Measurements from ENCODE around the gene MCM5.
"Not testable (repeated sequence)": the region's sequence is repeated elsewhere in the genome, so short reads cannot be mapped to it uniquely, and the experiment has no call there.

The MCM5 gene

DNA sequence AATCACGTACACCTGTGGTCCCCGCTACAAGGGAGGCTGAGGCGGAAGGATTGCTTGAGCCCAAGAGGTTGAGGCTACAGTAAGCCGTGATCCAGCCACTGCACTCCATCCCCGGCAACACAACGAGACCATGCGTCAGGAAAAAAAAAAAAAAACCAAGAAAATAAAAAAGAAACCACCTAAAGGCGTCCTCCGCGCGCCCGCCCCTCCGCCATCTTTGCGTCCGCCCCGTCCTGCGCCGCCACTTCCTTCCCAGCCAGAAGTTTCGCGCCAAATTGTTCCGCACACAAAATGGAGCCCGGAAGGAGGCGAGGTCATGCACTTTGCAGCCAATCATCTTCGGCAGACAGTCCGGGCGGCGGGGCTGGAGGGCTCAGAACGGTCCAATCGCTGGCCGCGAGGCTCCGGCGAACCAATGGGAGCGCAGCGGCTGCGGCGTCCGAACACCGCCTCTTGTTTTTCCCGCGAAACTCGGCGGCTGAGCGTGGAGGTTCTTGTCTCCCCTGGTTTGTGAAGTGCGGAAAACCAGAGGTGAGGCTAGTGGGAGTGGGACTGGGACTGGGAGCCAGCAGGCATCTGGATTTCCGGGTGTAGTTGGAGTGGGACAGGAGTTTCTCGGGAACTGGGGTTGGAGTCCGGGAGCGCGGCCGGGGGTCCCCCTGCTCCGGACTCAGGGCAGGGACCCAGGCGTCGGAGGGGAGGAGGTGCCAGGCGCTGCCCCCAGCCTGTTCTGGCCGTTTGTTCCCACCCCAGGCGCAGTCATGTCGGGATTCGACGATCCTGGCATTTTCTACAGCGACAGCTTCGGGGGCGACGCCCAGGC lies at the start of gene MCM5:
Gene MCM5, plus strand, starts transcription at position 463 of the 823 bp plus-strand sequence. Its CDS starts 299 bp downstream, at position 762.
- peak; percentile 90 for DNase-seq

DNA sequence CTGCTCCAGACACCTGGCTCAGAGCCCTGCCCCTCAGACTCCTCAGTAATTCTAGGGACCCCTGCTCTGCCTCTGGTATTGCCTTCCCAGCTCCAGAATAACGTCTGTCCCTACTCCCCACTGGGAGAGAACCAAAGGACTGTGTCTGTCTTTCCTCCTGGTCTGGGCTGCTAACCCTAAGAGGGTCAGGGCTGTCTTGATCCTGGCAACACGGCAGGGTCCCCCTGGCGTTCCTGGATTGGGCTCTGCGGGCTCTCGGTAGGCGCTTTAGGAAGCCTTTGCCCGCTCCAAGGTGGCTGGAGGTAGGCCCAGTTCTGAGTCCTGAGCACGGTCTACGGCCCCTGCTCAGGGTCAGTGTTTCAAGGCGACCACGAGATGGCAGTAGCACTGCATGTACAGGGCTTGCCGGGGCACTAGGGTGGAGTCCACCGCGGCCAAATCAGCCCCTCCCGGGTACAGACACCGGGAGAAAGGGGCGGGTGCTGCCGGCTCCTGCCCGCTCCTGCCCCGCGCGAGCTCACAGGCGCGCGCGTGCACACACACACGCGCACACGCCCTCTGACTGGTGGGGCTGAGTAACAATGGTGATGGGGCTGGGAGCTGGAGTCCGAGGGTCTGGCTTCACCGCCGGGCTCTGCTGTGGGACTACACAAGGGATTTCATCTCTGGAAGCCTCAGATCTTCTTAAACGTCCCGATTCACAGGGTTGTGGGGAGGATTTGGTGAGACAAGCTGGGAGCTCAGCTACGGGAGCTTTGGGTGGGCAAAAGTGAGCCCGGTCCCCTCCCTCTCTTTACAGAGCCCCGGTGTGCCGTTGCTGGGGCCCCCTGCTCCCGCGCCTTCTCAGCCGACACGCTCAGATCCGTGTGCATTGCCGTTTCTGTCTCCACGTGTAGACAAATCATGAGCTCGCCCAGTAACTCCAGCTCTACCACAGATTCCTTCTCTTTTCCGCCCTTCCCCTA lies 49.1 kb upstream of the MCM5 start:
- DNase-seq, result peak; percentile 48

DNA sequence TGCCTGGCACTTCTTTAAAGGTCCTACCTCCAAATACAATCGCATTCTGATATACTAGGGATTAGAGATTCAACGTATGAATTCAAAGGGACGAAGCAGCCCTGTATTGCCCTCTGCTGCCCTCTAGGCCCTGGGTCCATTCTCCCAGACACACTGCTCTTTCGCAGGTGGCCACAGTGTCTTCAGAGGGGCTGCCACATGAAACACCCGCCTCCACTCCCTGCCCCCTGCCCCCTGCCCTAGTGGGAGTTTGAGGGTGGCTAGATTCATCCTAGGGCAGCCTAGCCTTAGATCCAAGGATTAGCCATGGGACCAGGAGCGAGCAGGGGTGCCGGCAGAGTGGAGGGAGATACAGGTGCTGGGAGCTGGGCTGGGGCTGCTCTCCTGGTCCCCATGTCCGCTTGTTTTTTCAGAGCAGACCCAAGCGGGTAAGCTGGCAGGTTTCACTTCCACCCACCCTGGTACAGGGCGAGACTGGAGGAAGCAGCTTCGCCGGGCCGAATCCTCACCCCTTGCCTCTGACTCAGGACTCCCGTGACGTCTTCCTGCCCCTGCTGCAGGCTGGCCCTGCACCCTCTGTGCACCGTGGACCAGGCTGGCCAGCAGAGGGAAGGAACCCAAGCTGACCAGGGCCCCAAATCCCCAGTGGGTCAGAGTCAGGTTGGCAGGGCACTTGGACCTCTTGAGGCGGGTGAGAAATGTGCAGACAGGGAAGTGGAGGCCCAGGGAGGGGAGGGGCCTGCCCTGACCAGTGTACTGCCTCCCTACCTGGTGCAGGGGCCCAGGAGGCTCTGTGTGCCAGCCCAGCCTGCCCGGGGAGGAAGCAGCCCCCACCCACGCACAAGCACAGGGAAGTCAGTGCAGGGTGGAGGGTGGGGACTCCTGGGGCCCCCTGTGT lies 47.5 kb upstream of the MCM5 start:
- DNase-seq, result no peak

DNA sequence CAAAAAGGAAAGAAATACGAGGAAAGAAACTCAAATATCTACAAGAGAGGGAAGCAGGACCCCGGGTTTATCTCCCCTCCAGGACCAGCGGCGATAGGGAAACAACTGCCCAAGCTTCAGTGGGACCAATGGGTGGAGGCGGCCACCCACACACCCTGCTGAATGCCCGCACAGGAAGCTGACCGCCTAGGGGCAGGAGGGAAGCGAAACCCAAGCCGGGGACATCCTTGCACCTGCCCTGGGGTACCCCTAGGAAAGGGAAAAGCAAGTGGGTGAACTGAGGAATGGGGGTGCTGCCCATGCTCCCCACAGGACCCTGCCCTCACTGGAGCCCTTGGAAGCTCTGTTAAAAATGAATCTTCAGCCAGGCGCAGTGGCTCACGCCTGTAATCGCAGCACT lies 46.6 kb upstream of the MCM5 start:
- no peak for DNase-seq

DNA sequence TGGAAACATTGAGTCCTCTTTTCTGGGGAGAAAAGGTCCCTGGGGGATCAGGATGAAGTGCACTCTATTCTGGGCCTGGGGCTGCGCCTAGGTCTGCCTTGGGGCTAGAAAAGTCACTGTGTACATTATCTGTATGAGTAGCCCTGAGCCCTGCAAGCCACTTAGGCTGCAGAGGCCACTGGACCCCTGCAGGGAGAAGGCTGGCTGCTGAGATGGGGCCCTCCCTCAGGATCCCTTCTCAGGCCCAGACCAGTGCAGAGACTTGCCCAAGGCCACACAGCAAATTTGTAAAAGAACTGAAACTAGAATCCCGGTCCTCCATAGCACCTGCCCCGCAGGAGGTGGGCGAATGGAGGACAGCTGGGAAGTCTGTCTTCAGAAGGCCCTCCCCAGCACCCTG lies 45.9 kb upstream of the MCM5 start:
- DNase-seq, result no peak

DNA sequence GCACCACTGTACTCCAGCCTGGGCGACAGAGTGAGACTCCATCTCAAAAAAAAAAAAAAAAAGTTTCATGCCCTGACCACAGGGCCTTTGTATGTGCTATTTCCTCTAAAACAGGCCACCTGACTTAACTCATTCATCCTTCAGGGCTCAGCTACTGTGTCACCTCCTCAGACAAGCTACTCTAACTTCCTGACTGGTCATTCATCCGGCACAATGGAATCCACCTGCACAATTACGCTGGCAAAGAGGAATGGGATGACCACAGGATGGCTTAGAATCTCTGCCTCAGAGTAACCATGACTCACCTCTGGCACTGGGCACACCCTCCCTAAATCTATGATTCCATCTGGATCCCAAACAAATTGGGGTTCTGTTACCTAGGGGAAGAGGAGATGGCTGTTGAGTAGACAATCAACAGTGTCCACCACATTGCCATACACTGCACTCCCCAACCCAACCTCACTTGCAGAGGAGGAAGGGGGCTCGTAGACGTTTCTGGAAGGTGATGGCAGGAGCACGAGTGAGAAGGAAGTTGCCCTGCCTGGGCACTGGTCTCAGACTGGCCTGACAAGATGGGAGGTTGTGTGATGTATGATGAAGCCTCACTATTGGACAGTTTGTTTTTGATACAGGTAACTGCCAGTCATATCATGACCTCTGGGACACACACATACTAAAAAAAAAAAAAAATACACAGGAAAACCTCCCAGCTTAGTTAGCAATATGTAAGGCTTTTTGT lies 41.9 kb upstream of the MCM5 start:
- DNase-seq, result no peak

DNA sequence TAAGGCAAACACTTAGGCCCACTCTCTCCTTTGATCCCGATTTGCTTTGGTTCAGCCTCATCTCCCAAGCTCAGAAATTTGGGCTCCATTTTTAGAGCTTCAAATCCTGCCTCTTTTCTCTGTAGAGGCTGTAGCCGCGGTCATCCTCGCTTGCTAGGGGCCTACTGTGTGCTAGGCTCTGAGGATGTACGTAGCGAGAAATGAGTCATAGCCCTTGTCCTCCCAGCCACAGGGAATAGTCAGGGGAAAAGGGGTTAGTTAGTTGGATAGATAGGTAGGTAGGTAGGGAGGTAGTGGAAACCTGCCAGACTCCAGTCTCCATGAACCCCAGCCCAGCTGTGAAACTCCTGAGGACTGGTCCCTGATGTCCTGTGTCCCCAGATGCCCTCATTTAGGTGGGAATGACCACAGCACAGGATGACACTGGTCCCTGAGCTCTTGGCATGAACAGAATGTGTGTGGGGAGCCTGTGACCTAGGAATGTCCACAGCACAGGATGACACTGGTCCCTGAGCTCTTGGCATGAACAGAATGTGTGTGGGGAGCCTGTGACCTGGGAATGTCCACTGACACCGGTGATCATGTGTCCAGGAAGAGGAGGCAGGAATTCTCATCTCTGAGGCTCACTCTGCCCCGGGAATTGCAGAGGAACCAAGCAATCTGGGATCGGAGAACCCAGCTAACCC lies 40.4 kb upstream of the MCM5 start:
- no peak for DNase-seq

DNA sequence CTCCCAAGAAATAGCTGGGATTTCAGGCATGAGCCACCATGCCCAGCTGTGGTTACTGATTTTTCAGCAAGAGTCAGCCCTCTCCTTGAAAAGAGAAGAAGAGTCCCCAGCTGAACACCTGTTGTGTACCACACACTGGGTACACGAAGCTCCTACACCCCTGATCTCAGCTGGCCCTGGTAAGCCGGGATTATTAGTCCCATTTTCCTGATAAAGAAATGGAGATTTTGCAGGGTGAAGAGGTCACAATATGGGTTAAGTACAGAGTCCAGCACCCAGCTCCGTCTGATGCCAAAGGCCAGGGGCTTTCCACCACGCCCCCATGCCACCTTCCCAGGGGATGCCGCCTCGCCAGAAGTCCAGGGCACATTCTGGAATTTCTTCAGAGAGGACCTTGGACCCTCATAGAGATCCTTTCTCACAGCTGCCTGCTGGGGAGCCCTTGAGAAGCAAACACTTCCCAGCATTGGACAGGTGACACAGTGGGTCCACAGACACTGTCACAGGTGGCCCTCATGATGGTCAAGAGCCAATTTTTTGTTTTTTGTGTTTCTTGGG lies 38.9 kb upstream of the MCM5 start:
- no peak for DNase-seq

DNA sequence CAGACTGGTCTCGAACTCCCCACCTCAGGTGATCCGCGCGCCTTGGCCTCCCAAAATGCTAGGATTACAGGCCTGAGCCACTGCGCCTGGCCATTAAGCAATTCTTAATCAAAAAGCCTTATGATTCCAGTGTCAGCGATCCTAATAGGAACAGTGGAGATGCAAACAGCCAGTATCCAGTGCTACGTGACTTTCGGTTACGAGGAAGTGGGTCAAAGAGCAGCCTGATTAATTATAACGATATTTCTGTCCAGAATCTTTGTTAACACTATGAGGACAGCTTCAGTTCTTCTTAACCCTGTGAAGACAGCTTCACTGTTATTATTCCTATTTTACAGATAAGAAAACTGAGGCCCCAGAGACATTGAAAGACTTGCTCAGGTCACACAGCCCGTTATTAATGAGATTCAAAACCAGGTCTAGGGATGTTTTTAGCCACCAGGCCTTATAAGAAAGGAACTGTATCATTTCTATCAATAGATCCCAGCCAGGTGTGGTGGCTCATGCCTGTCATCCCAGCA lies 36.3 kb upstream of the MCM5 start:
- DNase-seq, result no peak

DNA sequence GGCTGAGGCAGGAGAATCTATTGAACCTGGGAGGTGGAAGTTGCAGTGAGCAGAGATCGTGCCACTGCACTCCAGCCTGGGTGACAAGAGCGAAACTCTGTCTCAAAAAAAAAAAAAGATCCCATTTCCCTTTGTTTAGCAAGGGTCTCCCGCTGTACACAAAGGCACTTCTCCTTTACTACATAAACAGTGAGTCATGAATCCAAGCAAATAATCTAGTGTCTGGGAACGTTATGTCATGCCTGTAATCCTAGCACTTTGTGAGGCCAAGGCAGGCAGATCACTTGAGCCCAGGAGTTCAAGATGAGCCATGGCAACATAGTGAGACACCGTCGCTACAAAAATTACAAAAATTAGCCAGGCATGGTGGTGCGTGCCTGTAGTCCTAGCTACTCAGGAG lies 35.7 kb upstream of the MCM5 start:
- not testable (repeated sequence) for DNase-seq

DNA sequence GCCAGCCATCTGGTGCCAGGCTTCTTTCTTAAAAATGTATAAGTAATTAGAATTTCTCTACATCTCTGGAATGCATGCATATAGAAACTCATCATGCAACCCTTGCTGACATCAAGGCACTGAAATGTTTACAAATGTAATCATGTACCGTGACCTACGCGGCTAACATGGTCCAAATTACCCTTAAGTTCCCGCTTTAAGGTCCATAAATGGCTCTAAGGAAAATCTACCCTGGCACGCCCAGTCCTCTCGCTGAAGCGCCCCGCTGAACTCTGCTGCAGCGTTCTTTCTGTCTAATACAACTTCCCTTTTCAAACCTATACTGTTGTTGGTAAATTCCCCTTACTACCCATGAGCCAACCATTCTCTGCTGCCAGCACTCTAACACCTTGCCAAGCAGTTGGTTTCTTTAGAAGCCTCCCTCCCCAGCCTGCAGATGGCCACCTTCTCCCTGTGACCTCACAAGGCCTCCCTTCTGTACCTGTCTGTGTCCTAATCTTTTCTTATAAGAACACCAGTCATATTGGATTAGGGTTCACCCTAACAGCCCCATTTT lies 32.5 kb upstream of the MCM5 start:
- DNase-seq, result no peak

DNA sequence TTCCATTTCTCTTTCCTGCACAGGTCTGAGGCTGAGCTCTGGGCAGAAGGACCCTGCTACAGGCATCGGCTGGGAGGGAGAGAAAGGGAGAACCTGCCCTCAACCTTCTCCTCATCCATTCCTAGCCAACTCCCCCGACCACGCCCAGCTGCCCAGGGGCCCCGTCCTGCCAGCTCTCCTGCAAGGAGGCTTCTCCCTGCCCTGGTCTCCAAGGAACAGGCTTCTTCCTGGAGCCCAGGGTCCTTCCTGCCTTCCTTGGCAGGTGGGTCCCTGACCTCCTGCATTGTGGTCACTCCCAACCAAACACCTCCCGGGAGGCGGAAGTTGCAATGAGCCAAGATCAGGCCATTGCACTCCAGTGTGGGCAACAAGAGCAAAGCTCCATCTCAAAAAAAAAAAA lies 31.6 kb upstream of the MCM5 start:
- no peak for DNase-seq

DNA sequence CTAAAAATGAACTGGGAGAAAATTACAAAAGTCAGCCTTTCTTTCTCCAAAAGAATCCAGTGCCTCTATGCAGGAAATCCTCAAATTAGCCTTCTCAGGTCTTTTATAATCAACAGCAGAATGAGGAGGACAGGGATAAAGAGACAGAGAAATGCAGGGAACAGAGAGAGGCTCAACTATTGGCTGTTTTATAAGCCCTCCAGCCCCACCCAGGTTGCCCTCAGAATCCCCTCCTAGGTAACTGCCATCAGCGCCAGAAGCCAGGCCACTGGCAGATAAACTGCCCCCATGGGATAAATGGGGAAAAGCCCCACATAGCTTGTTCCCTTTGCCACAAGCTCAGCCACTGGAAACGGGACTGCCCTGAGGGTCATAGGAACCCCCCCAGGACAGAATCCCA lies 29.9 kb upstream of the MCM5 start:
- no peak for DNase-seq

DNA sequence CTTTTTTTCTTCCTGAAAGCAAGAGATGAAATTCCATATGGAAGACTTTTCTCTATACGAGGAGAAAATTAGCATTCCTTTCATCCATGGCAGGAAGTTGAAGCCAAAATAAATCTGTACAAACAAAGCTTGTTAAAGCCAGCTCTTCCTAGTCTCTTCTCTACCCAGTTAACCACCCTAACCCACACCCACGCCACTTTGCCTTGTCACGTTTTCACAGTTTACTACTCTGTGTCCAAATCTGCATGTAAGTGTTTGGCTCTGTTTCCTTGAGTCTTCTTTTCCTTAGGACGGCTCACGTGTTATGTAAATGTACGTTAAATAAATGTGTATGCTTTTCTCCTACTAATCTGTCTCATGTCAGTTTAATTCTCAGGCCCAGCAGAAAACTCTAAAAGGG lies 26.2 kb upstream of the MCM5 start:
- no peak for DNase-seq

DNA sequence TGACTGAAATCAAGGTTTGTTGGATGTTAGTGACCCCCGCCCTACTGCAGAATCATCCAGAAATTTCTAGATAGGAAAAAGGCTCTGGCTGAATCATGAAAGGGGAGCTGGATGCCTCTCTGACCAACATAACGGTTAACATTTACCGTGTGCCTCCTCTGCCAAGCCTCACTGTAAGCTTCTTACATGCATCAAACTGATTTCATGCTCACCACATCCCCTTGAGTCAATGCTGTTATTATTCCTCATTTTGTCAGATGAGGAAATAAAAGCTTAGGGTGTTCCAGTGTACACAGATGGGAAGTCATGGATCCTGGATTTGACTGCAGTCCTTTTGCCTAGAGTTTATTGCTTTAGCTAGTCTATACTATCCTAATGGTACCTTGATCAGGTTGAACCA lies 24.9 kb upstream of the MCM5 start:
- no peak for DNase-seq

DNA sequence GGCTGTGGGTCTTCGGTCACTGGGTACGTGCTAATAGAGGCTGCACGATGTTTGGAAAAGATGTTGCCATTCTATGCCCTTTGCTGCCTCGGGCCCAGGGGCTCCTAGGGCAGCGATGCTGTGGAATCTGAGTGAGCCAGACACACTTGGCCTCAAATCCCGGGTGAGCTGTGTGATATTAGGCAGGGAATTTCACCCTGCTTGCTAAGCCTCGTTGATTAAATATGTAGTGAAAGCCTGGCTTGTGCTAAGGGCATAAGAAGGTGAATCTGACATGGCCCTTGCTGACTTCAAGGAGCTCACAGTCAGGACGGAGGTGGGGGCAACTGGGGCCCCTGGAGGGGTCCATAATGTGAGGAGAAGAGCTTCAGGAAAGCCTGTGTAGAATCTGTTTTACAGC lies 24.4 kb upstream of the MCM5 start:
- DNase-seq, result no peak

DNA sequence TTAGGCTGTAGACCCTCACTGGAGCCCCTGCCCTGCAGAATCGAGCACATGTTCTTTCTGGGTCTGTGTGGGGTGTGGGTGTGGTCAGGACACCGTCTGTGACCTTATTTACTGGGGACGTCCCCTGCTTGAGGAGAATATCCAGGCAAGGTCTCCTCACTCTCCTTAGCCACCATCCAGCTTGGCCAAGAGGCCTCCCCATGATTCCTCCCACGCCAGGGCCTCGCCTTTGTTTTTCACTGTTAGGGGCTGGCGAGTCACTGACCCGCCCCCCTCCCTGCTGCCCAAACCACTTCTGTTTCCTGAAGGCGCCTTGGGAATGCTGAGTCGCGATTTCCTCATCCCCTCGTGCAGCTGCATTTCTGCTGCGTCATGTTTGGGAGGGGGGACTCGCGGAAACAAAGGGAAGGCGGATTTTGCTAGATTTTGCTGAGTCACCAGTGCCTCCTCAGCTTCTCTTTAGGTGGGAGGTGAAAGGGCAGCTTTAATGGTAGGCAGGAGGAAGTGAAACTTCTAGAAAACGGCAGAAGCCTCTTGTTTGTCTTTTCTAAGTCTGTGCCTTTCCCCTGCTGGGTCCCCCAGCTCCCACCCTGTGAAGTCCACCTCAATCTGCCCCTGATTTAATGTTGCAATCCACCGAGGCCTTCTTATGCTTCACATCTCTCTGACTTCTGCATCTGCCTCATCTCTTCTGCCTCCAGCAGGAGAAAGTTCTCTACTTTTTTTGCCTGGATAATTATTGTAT lies 23.0 kb upstream of the MCM5 start:
- no peak for DNase-seq

DNA sequence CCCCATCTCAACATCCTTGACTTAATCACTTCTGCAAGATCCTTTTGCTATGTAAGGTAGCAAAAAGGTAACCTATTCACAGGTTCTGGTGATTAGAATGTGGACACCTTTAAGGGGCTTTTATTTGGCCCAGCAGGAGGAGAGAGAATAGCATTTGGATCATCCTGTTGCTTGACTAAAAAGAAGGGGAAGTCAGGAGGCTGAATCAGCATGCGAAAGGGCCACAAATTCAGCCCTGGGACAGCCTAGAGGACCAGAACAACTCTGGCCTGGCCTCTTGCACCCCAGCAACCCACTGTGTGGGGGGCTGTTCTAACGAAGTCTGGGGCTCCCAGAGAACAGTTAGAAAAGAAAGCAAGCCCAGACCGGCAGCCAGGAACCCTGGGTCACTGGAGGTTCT lies 22.2 kb upstream of the MCM5 start:
- DNase-seq, result no peak

DNA sequence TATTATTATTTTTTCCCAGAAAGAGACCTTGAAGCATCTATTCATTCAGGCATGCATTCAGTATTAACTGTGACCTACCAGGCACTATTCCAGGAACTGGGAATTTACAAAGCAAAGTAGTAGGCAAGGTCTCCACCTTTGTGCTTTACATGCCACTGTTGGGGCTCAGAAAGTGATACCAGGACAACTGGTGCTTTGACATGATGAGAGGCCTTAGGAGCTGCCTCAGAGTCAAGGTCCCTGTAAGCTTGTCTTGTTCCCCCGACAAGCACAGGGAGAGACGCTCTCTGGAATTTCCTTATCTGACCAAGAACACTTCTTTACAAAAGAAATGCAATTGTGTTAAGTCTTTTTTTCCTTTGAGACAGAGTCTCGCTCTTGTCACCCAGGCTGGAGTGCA lies 21.3 kb upstream of the MCM5 start:
- DNase-seq, result no peak
